ENCODE measurements around the gene TXNDC11.

DNA sequence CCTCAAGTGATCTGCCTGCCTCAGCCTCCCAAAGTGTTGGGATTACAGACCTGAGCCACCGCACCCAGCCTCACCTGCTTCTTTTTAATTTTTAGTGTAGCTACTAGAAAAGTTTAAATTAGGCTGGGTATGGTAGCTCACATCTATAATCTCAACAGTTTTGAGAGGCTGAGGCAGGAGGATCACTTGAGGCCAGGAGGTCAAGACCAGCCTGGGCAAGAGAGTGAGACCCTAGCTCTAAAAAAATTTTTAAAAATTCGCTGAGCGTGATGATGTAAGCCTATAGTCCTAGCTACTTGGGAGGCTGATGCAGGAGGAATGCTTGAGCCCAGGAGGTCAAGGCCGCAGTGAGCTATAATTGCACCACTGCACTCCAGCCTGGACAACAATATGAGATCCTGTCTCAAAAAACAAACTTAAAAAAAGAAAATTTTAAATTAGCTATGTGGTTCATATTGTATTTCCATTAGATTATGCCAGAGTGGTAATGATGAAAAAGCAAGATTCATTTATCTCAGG lies 34.9 kb downstream of the TXNDC11 start:
- no peak for TF ChIP-seq EZH2 (IDR thresholded peaks at IDR 0.05; ENCODE audit: borderline replicate concordance, low read length)
- no peak for TF ChIP-seq CTCF (conservative IDR thresholded peaks at IDR 0.05 in 1 of 2, IDR thresholded peaks at IDR 0.05 in 1 of 2; ENCODE audit: extremely low read depth in 1 of 2, insufficient read depth in 1 of 2, low read depth in 1 of 2, low read length in 2 of 2)
